ENCODE measurements around the gene DDX42.

DDX42 gene

GRCh38 chr17:63752707-63753106 is 21.3 kb upstream of the DDX42 start:
- no peak for DNase-seq (ENCODE audit: low spot score)
- no peak for TF ChIP-seq CTCF (IDR thresholded peaks at IDR 0.05)
- no peak overlapping the region for H3K27ac ChIP-seq
- H3K4me3 ChIP-seq = no peak overlapping the region

- DNase-seq (ENCODE audit: low spot score) = no peak
- Histone ChIP-seq H3K27ac (no peak overlapping the region), H3K4me3 (no peak overlapping the region)
- TF ChIP-seq CTCF (IDR thresholded peaks at IDR 0.05) = no peak
Measured at GRCh38 chr17:63753215-63753614, 20.8 kb upstream of the DDX42 start.

GRCh38 chr17:63754046-63754445 is 19.9 kb upstream of the DDX42 start:
- no peak for DNase-seq (ENCODE audit: low spot score)
- Histone ChIP-seq H3K4me3 (no peak overlapping the region), H3K27ac (no peak overlapping the region)
- no peak for TF ChIP-seq CTCF (IDR thresholded peaks at IDR 0.05)

GRCh38 chr17:63758428-63758827 is 15.5 kb upstream of the DDX42 start:
- no peak for DNase-seq (ENCODE audit: low spot score)
- H3K27ac ChIP-seq = no peak overlapping the region
- no peak overlapping the region for H3K4me3 ChIP-seq
- TF ChIP-seq CTCF (IDR thresholded peaks at IDR 0.05) = no peak

GRCh38 chr17:63760771-63761539 is 13.0 kb upstream of the DDX42 start:
- no peak for DNase-seq (ENCODE audit: low spot score)
- no peak for TF ChIP-seq CTCF (IDR thresholded peaks at IDR 0.05)
- Histone ChIP-seq H3K4me3 (no peak overlapping the region), H3K27ac (no peak overlapping the region)

GRCh38 chr17:63762161-63763078 is 11.6 kb upstream of the DDX42 start:
- no peak for TF ChIP-seq CTCF (IDR thresholded peaks at IDR 0.05)
- no peak for DNase-seq (ENCODE audit: low spot score)
- H3K27ac ChIP-seq = no peak overlapping the region
- no peak overlapping the region for H3K4me3 ChIP-seq

All from coronary artery (tissue), 2 donors.